Adipocyte (in vitro differentiated cells): ENCODE results near the gene GYPC.

ENCODE experiments used
- DNase-seq: peaks from one replicate; pipeline ENCODE4 v3.0.0-alpha.2; 2015; ENCODE audit warnings: low read depth
- H3K27me3 ChIP-seq: replicated peaks from 2 replicates; pipeline ENCODE4 v1.7.0; 2013; ENCODE audit warnings: mild to moderate bottlenecking, low read length, moderate library complexity; ENCODE audit not compliant: control insufficient read depth, insufficient read depth
- H3K36me3 ChIP-seq: 2 replicates; pipeline ENCODE4 v1.7.0; 2013; ENCODE audit warnings: low read length, mild to moderate bottlenecking, moderate library complexity; ENCODE audit not compliant: control insufficient read depth, insufficient read depth, severe bottlenecking
- H3K4me1 ChIP-seq: 2 replicates; pipeline ENCODE4 v1.7.0; 2013; ENCODE audit warnings: mild to moderate bottlenecking, low read length, moderate library complexity; ENCODE audit not compliant: control insufficient read depth, insufficient read depth
- H3K4me3 ChIP-seq: 2 replicates; pipeline ENCODE4 v1.7.0; 2013; ENCODE audit warnings: mild to moderate bottlenecking, low read length, moderate library complexity
- H3K9ac ChIP-seq: 2 replicates; pipeline ENCODE4 v1.7.0; 2013; ENCODE audit warnings: mild to moderate bottlenecking, low read length, moderate library complexity
- H3K9me3 ChIP-seq: 2 replicates; pipeline ENCODE4 v1.7.0; 2013; ENCODE audit warnings: mild to moderate bottlenecking, low read length, moderate library complexity; ENCODE audit not compliant: control insufficient read depth

GYPC gene

GRCh38 chr2:126722081-126722480 lies 66.1 kb downstream of the GYPC start:
- no peak overlapping the region for H3K4me3 ChIP-seq
- H3K36me3 ChIP-seq = no peaks in the 10 kb centered on the region
- H3K27me3 ChIP-seq = no peaks in the 10 kb centered on the region
- H3K4me1 ChIP-seq = no peaks in the 10 kb centered on the region
- no peak overlapping the region for H3K9ac ChIP-seq
- no peak for DNase-seq
- peaks cover 16% of the 10 kb centered on the region for H3K9me3 ChIP-seq

GRCh38 chr2:126722546-126722945 lies 66.6 kb downstream of the GYPC start:
- Histone ChIP-seq H3K27me3 (no peaks in the 10 kb centered on the region), H3K4me3 (no peak overlapping the region), H3K9ac (no peak overlapping the region), H3K9me3 (peaks cover 17% of the 10 kb centered on the region), H3K36me3 (no peaks in the 10 kb centered on the region), H3K4me1 (no peaks in the 10 kb centered on the region)
- DNase-seq = no peak

- no peak overlapping the region for H3K9ac ChIP-seq
- H3K36me3 ChIP-seq = no peaks in the 10 kb centered on the region
- H3K4me1 ChIP-seq = no peaks in the 10 kb centered on the region
- no peaks in the 10 kb centered on the region for H3K27me3 ChIP-seq
- H3K9me3 ChIP-seq = peaks cover 23% of the 10 kb centered on the region
- DNase-seq = no peak
- no peak overlapping the region for H3K4me3 ChIP-seq
Measured at GRCh38 chr2:126723281-126723815, 67.4 kb downstream of the GYPC start.

- Histone ChIP-seq H3K27me3 (no peaks in the 10 kb centered on the region), H3K9me3 (peaks cover 24% of the 10 kb centered on the region), H3K9ac (no peak overlapping the region), H3K36me3 (no peaks in the 10 kb centered on the region), H3K4me3 (no peak overlapping the region), H3K4me1 (no peaks in the 10 kb centered on the region)
- no peak for DNase-seq
Measured at GRCh38 chr2:126725580-126725979, 69.6 kb downstream of the GYPC start.

- no peak overlapping the region for H3K9ac ChIP-seq
- H3K4me3 ChIP-seq = no peak overlapping the region
- peaks cover 25% of the 10 kb centered on the region for H3K9me3 ChIP-seq
- peaks cover 17% of the 10 kb centered on the region for H3K27me3 ChIP-seq
- H3K4me1 ChIP-seq = no peaks in the 10 kb centered on the region
- H3K36me3 ChIP-seq = no peaks in the 10 kb centered on the region
- no peak for DNase-seq
Measured at GRCh38 chr2:126729896-126730295, 73.9 kb downstream of the GYPC start.

GRCh38 chr2:126730655-126731054 lies 74.7 kb downstream of the GYPC start:
- no peak overlapping the region for H3K4me3 ChIP-seq
- peaks cover 18% of the 10 kb centered on the region for H3K9me3 ChIP-seq
- peaks cover 17% of the 10 kb centered on the region for H3K27me3 ChIP-seq
- no peaks in the 10 kb centered on the region for H3K36me3 ChIP-seq
- no peaks in the 10 kb centered on the region for H3K4me1 ChIP-seq
- no peak overlapping the region for H3K9ac ChIP-seq
- DNase-seq = no peak

- no peaks in the 10 kb centered on the region for H3K4me1 ChIP-seq
- H3K36me3 ChIP-seq = no peaks in the 10 kb centered on the region
- H3K27me3 ChIP-seq = peaks cover 17% of the 10 kb centered on the region
- H3K9me3 ChIP-seq = peaks cover 13% of the 10 kb centered on the region
- no peak overlapping the region for H3K4me3 ChIP-seq
- H3K9ac ChIP-seq = no peak overlapping the region
- no peak for DNase-seq
Measured at GRCh38 chr2:126731353-126731752, 75.4 kb downstream of the GYPC start.

- H3K9me3 ChIP-seq = peaks cover 17% of the 10 kb centered on the region
- no peaks in the 10 kb centered on the region for H3K36me3 ChIP-seq
- H3K4me1 ChIP-seq = no peaks in the 10 kb centered on the region
- H3K9ac ChIP-seq = no peak overlapping the region
- no peak overlapping the region for H3K4me3 ChIP-seq
- peaks cover 17% of the 10 kb centered on the region for H3K27me3 ChIP-seq
- no peak for DNase-seq
Measured at GRCh38 chr2:126732682-126733245, 76.8 kb downstream of the GYPC start.

GRCh38 chr2:126733795-126734194 lies 77.8 kb downstream of the GYPC start:
- H3K4me1 ChIP-seq = no peaks in the 10 kb centered on the region
- no peak overlapping the region for H3K9ac ChIP-seq
- H3K27me3 ChIP-seq = peaks cover 17% of the 10 kb centered on the region
- H3K4me3 ChIP-seq = no peak overlapping the region
- no peaks in the 10 kb centered on the region for H3K36me3 ChIP-seq
- H3K9me3 ChIP-seq = peaks cover 14% of the 10 kb centered on the region
- no peak for DNase-seq

- DNase-seq = no peak
Measured at GRCh38 chr2:126736133-126736874, 80.3 kb downstream of the GYPC start.

GRCh38 chr2:126739141-126739540 lies 83.2 kb downstream of the GYPC start:
- Histone ChIP-seq H3K36me3 (no peaks in the 10 kb centered on the region), H3K4me1 (no peaks in the 10 kb centered on the region), H3K27me3 (peaks cover 1% of the 10 kb centered on the region), H3K9me3 (peaks cover 17% of the 10 kb centered on the region), H3K4me3 (no peak overlapping the region), H3K9ac (no peak overlapping the region)
- no peak for DNase-seq

More at GRCh38 chr2:126736133-126736874, 80.3 kb downstream of the GYPC start:
- Histone ChIP-seq H3K27me3 (peaks cover 11% of the 10 kb centered on the region), H3K4me1 (no peaks in the 10 kb centered on the region), H3K4me3 (no peak overlapping the region), H3K36me3 (no peaks in the 10 kb centered on the region), H3K9ac (no peak overlapping the region), H3K9me3 (peaks cover 9% of the 10 kb centered on the region)
